ENCODE data around the gene TRIM34. TPM values are rescaled to one million over a fixed set of nuclear protein-coding genes. Genes with fewer than 3 reads are reported as not detected.
"Not testable (repeated sequence)": the region's sequence is repeated elsewhere in the genome, so short reads cannot be mapped to it uniquely, and the experiment has no call there.

TRIM34 gene
- total RNA-seq, 1 experiment from 2014 or later: 7.1 TPM

DNA sequence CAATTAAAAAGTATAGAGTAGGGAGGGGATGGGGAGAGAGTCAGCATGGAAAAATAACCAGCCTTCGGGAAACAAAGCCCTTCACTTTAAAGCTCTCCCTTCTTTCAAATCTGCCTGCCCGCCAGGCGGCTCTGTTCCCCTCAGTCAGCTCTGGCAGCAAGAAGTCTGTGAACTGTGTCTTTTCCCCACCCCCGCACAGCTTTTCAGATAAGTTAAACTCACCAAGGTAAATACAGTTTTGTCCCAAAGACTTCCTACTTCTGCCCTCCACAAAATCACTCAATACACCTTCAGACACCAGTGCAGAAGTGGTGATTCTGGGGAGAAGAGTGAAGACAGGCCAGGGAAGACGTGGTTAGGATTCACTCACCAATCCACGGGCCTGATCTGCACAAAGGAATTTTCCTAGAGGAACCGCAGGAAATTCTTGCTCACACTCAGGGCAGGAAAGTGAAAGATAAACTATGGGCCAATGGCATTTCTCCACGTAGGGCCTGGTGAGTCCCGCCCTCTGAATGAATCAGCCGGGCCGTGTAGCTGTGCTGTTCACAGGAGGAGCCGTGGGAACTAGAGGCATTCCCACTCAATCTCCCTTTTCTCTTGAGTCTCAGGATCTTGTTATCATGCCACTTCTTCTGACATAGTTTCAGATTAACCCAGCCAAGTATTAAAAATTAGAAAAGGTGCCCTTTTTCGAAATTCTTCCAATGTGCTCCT lies 60.0 kb downstream of the TRIM34 start, which contains the start of gene TRIM5:
Gene TRIM5 (minus strand): TSS at position 429 of the 717 bp plus-strand sequence. CDS start 4,897 bp downstream, outside the sequence.
- DNase-seq (ENCODE audit: low read depth): peak; percentile 95

DNA sequence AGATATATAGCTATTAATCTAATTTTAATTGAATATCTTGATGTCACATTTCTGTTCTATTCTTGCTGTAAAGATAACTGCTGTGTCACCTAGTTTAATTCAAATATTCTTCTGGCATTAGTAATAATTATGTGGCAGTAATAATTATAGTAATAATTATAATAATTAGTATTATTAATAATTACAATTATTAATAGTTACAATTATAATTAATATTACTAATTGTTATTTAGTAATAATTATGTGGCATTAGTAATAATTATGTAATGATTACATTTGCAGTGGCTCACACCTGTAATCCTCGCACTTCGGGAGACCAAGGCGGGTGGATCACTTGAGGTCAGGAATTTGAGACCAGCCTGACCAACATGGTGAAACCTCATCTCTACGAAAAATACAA lies 61.6 kb downstream of the TRIM34 start:
- no peak for DNase-seq (ENCODE audit: low read depth)

GRCh38 chr11:5688482-5688881 lies 63.7 kb downstream of the TRIM34 start:
- DNase-seq (ENCODE audit: low read depth): no peak

- peak; percentile 63 for DNase-seq (ENCODE audit: low read depth)
Measured at GRCh38 chr11:5689551-5689983, 64.8 kb downstream of the TRIM34 start, which contains the start of gene TRIM22. TRIM22 (plus strand) TSS chr11:5689790; CDS start chr11:5696233, 6,443 bp downstream.

- peak; percentile 3 for DNase-seq (ENCODE audit: low read depth)
Measured at GRCh38 chr11:5690216-5690615, 65.4 kb downstream of the TRIM34 start.

DNA sequence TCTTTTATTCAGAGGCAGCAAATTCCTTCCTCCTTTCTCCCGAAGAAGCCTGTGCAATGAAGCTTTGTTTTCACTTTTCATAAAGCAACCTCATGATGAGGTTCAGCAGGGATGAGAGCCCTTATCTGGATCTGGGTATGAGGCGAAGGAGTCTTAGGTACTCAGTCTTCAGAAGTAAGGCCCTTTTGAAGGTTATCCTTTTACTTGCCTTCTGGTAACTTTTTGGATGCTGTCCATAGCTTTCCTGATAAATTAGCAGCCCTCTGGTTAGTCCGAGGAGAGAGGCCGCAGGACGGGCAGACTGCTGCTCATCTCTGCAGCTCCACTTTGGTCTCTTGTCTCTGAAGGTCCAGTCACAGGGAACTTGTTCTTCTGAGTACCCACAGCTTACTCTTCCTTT lies 65.9 kb downstream of the TRIM34 start:
- DNase-seq (ENCODE audit: low read depth): peak; percentile 9

GRCh38 chr11:5691238-5691963 lies 66.6 kb downstream of the TRIM34 start:
- not testable (repeated sequence) for DNase-seq (ENCODE audit: low read depth)

DNA sequence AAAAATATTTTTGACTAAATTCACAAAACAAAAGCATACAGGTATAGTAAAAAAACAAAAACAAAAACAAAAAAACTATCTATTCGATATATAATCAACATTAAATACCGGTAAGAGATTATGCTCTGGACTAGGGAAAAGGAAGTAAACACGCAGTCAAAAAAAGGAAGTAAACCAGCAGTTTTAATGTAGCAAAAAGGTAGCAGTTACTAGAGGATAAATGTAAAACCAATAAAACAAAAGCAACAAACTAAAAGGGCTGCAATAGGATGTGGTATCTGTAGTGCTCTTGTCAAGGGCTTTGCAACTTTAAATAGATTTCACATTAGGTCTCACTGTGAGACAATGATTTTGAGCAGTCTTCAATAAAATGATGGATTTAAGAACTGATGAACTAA lies 67.2 kb downstream of the TRIM34 start:
- DNase-seq (ENCODE audit: low read depth): no peak

Other genes with a start within 250 kb of the TRIM34 start
- not detected in 2 replicates for gene OR51M1, start 241.2 kb upstream of the TRIM34 start, total RNA-seq (2014; rRNA removed; shearing (Covaris generic))
- not detected in 2 replicates for gene OR51Q1, start 202.9 kb upstream of the TRIM34 start, total RNA-seq (2014; rRNA removed; shearing (Covaris generic))
- gene OR51I1, start 183.5 kb upstream of the TRIM34 start, total RNA-seq (2014; rRNA removed; shearing (Covaris generic)): 0.20 TPM in 1 of 2 replicates, not detected in the other
- not detected in 2 replicates for gene OR51I2, start 175.7 kb upstream of the TRIM34 start, total RNA-seq (2014; rRNA removed; shearing (Covaris generic))
- gene OR52D1, start 136.3 kb upstream of the TRIM34 start, total RNA-seq (2014; rRNA removed; shearing (Covaris generic)): not detected in 2 replicates
- not detected in 2 replicates for gene UBQLN3, start 115.0 kb upstream of the TRIM34 start, total RNA-seq (2014; rRNA removed; shearing (Covaris generic))
- gene UBQLNL, start 108.3 kb upstream of the TRIM34 start, total RNA-seq (2014; rRNA removed; shearing (Covaris generic)): not detected in 2 replicates
- gene OR52H1, start 76.5 kb upstream of the TRIM34 start, total RNA-seq (2014; rRNA removed; shearing (Covaris generic)): not detected in 2 replicates
- not detected in 2 replicates for gene OR52B6, start 44.1 kb upstream of the TRIM34 start, total RNA-seq (2014; rRNA removed; shearing (Covaris generic))
- gene TRIM6, start 28.4 kb upstream of the TRIM34 start, total RNA-seq (2014; rRNA removed; shearing (Covaris generic)): 2.3 and 3.1 TPM in 2 replicates
- gene TRIM5, start 60.1 kb downstream of the TRIM34 start, total RNA-seq (2014; rRNA removed; shearing (Covaris generic)): 14.8 and 17.8 TPM in 2 replicates
- 5.5 and 10.1 TPM in 2 replicates for gene TRIM22, start 64.8 kb downstream of the TRIM34 start, total RNA-seq (2014; rRNA removed; shearing (Covaris generic))
- gene OR56B1, start 111.4 kb downstream of the TRIM34 start, total RNA-seq (2014; rRNA removed; shearing (Covaris generic)): not detected in 2 replicates
- not detected in 2 replicates for gene OR52N4, start 129.2 kb downstream of the TRIM34 start, total RNA-seq (2014; rRNA removed; shearing (Covaris generic))
- not detected in 2 replicates for gene OR52N5, start 158.4 kb downstream of the TRIM34 start, total RNA-seq (2014; rRNA removed; shearing (Covaris generic))
- not detected in 2 replicates for gene OR52N1, start 166.3 kb downstream of the TRIM34 start, total RNA-seq (2014; rRNA removed; shearing (Covaris generic))
- gene OR52N2, start 183.9 kb downstream of the TRIM34 start, total RNA-seq (2014; rRNA removed; shearing (Covaris generic)): not detected in 2 replicates
- not detected in 2 replicates for gene OR52E6, start 216.9 kb downstream of the TRIM34 start, total RNA-seq (2014; rRNA removed; shearing (Covaris generic))
- gene OR52E8, start 232.7 kb downstream of the TRIM34 start, total RNA-seq (2014; rRNA removed; shearing (Covaris generic)): not detected in 2 replicates

All from RPMI7951 (cell line).